ENCODE results near the gene ST6GALNAC6.

ST6GALNAC6 gene

GRCh38 chr9:127936347-127936852 is 37.0 kb upstream of the ST6GALNAC6 start:
- no peaks in the 10 kb centered on the region for H3K27me3 ChIP-seq (ENCODE audit: insufficient read depth, low read depth, severe bottlenecking)
- no peak for DNase-seq
- H3K9me3 ChIP-seq (ENCODE audit: severe bottlenecking), result no peaks in the 10 kb centered on the region
- TF ChIP-seq CTCF (IDR thresholded peaks at IDR 0.05; ENCODE audit: low read depth, low read length), result no peak
- no peak overlapping the region; the same call in 1 of the 2 replicates for H3K27ac ChIP-seq
- H3K4me3 ChIP-seq (ENCODE audit: low read depth, low read length), result peak overlapping the region; percentile 58
- peaks cover 33% of the 10 kb centered on the region for H3K36me3 ChIP-seq

- Histone ChIP-seq H3K36me3 (peaks cover 28% of the 10 kb centered on the region), H3K9me3 (ENCODE audit: severe bottlenecking) (no peaks in the 10 kb centered on the region), H3K27me3 (ENCODE audit: insufficient read depth, low read depth, severe bottlenecking) (no peaks in the 10 kb centered on the region), H3K4me3 (ENCODE audit: low read depth, low read length) (no peak overlapping the region), H3K27ac (no peak overlapping the region)
- no peak for TF ChIP-seq CTCF (IDR thresholded peaks at IDR 0.05; ENCODE audit: low read depth, low read length)
- DNase-seq, result no peak
Observed at GRCh38 chr9:127935765-127936221, 36.4 kb upstream of the ST6GALNAC6 start.

- DNase-seq, result no peak
- H3K9me3 ChIP-seq (ENCODE audit: severe bottlenecking), result no peaks in the 10 kb centered on the region
- H3K27ac ChIP-seq, result no peak overlapping the region
- no peaks in the 10 kb centered on the region for H3K27me3 ChIP-seq (ENCODE audit: insufficient read depth, low read depth, severe bottlenecking)
- TF ChIP-seq CTCF (IDR thresholded peaks at IDR 0.05; ENCODE audit: low read depth, low read length), result no peak
- H3K4me3 ChIP-seq (ENCODE audit: low read depth, low read length), result no peak overlapping the region
- H3K36me3 ChIP-seq, result peaks cover 25% of the 10 kb centered on the region
Observed at GRCh38 chr9:127934986-127935385, 35.6 kb upstream of the ST6GALNAC6 start.

- H3K36me3 ChIP-seq, result peaks cover 21% of the 10 kb centered on the region
- no peaks in the 10 kb centered on the region for H3K27me3 ChIP-seq (ENCODE audit: insufficient read depth, low read depth, severe bottlenecking)
- no peak overlapping the region for H3K4me3 ChIP-seq (ENCODE audit: low read depth, low read length)
- no peaks in the 10 kb centered on the region for H3K9me3 ChIP-seq (ENCODE audit: severe bottlenecking)
- TF ChIP-seq CTCF (IDR thresholded peaks at IDR 0.05; ENCODE audit: low read depth, low read length), result peak; percentile 34; the same call in 1 of the 2 replicates
- H3K27ac ChIP-seq, result no peak overlapping the region
- no peak for DNase-seq
Observed at GRCh38 chr9:127934248-127934647, 34.8 kb upstream of the ST6GALNAC6 start.

- Histone ChIP-seq H3K36me3 (peaks cover 20% of the 10 kb centered on the region), H3K27me3 (ENCODE audit: insufficient read depth, low read depth, severe bottlenecking) (no peaks in the 10 kb centered on the region), H3K9me3 (ENCODE audit: severe bottlenecking) (no peaks in the 10 kb centered on the region), H3K27ac (no peak overlapping the region), H3K4me3 (ENCODE audit: low read depth, low read length) (peak overlapping the region; percentile 61)
- no peak for TF ChIP-seq CTCF (IDR thresholded peaks at IDR 0.05; ENCODE audit: low read depth, low read length)
- no peak for DNase-seq
Observed at GRCh38 chr9:127931092-127931881, 31.9 kb upstream of the ST6GALNAC6 start.
